K562 (cell line): ENCODE measurements around the gene TENT4B. TPM values are rescaled to one million over a fixed set of nuclear protein-coding genes. Genes with fewer than 3 reads are reported as not detected.
A peak's percentile ranks its signal among the peaks of the same experiment; 100 is the strongest.

Source experiments
- ATAC-seq: fragments of 200-7000 bp; cut with Tn5 transposase; 3 replicates; pipeline ENCODE4 v1.9.1; 2020; ENCODE audit warnings: moderate library complexity
- BruUV-seq: library from RNA; stranded (reverse); fragments of 400-500 nt; replicated peaks from 2 replicates; lab custom pipeline; 2021; lab: Mats Ljungman, UMichigan
- CTCF ChIA-PET: fragments of 300-600 bp; formaldehyde crosslinking; extraction: SDS; loops from one replicate; lab custom pipeline; 2021; ENCODE audit warnings: low intra/inter-chr PET ratio; lab: Yijun Ruan, JAX
- POLR2A ChIA-PET: fragments of 300-600, 350-650 bp; sonication (Branson Sonifier 250); formaldehyde crosslinking; extraction: SDS; loops from one replicate; lab custom pipeline; 2021; ENCODE audit warnings: antibody characterized with exemption, inconsistent platforms; lab: Yijun Ruan, JAX
- DNase-seq, 4 experiments: peaks; one replicate each; pipeline versions ENCODE4 v3.0.0 to v3.0.0-alpha.2; 2011 to 2018; ENCODE audit warnings: low spot score in 3 of 4, mixed read lengths in 3 of 4; ENCODE audit errors: extremely low read depth in 1 of 4
- FAIRE-seq: peaks from 2 replicates; lab custom pipeline; 2011; peaks lifted over from hg19 to GRCh38; lab: Jason Lieb, UNC
- H2AFZ ChIP-seq: 2 replicates; pipeline ENCODE4 v1.6.0; 2011; ENCODE audit warnings: low read depth, low read length, control low read depth, inconsistent platforms
- H3K27ac ChIP-seq: fragments of 200-600 bp; 3 replicates; pipeline ENCODE4 v1.8.0; 2011; ENCODE audit warnings: low read depth, mild to moderate bottlenecking, control low read depth, inconsistent platforms, low read length, moderate library complexity, mixed read lengths; ENCODE audit errors: extremely low read depth
- H3K27me3 ChIP-seq, 2 experiments: fragments of 300-600 bp in 1 of 2; 2 replicates in 1 of 2; 3 replicates in 1 of 2; pipeline versions ENCODE4 v1.6.0 to v1.8.0; 2011; ENCODE audit warnings: inconsistent platforms in 2 of 2, low read length in 2 of 2, mild to moderate bottlenecking in 1 of 2, mixed read lengths in 1 of 2, moderate library complexity in 1 of 2; ENCODE audit not compliant: control insufficient read depth in 2 of 2, insufficient read depth in 2 of 2
- H3K36me3 ChIP-seq: fragments of 300-600 bp; 3 replicates; pipeline ENCODE4 v1.8.0; 2011; ENCODE audit warnings: mild to moderate bottlenecking, low read length, inconsistent platforms; ENCODE audit not compliant: control insufficient read depth, insufficient read depth
- H3K4me1 ChIP-seq, 2 experiments: fragments of 200-600 bp in 1 of 2; replicated peaks in 1 of 2; 2 replicates in 1 of 2; 3 replicates in 1 of 2; pipeline versions ENCODE4 v1.5.1 to v1.8.0; 2011; ENCODE audit warnings: inconsistent platforms in 2 of 2, low read length in 2 of 2, mild to moderate bottlenecking in 1 of 2, mixed read lengths in 1 of 2, moderate library complexity in 1 of 2; ENCODE audit not compliant: control insufficient read depth in 2 of 2, insufficient read depth in 2 of 2
- H3K4me2 ChIP-seq: 2 replicates; pipeline ENCODE4 v1.6.1; 2011; ENCODE audit warnings: low read length, control low read depth, inconsistent platforms, mixed read lengths; ENCODE audit not compliant: insufficient read depth
- H3K4me3 ChIP-seq: fragments of 200-600 bp; sonication (generic), shearing (Covaris generic); 2 replicates; pipeline ENCODE4 v1.5.1; 2016; ENCODE audit warnings: control low read depth, inconsistent platforms
- H3K79me2 ChIP-seq: fragments of 200-600 bp; 3 replicates; pipeline ENCODE4 v1.8.0; 2011; ENCODE audit warnings: low read length, inconsistent platforms; ENCODE audit not compliant: control insufficient read depth, insufficient read depth
- H3K9ac ChIP-seq, 2 experiments: 2 replicates each; pipeline versions ENCODE4 v1.6.0 to v1.6.1; 2011; ENCODE audit warnings: low read depth in 2 of 2, low read length in 2 of 2, control low read depth in 1 of 2, inconsistent platforms in 1 of 2, mild to moderate bottlenecking in 1 of 2, mixed read lengths in 1 of 2; ENCODE audit not compliant: insufficient read depth in 1 of 2
- H3K9me1 ChIP-seq: one replicate; pipeline ENCODE4 v1.6.0; 2011; ENCODE audit warnings: inconsistent platforms, mild to moderate bottlenecking, low read length, moderate library complexity; ENCODE audit not compliant: control insufficient read depth, insufficient read depth
- H3K9me3 ChIP-seq: replicated peaks from 2 replicates; pipeline ENCODE4 v1.5.1; 2011; ENCODE audit warnings: low read depth, low read length, inconsistent platforms; ENCODE audit not compliant: control insufficient read depth, insufficient read depth
- H4K20me1 ChIP-seq: replicated peaks from 2 replicates; pipeline ENCODE4 v1.6.1; 2011; ENCODE audit warnings: low read length, inconsistent platforms, mixed read lengths; ENCODE audit not compliant: control insufficient read depth, insufficient read depth
- BCOR ChIP-seq: fragments of 450-650 bp; IDR thresholded peaks from 2 replicates; pipeline ENCODE4 v1.6.1; 2016
- CBFA2T2 ChIP-seq: fragments of 450-650 bp; conservative IDR thresholded peaks from 2 replicates; pipeline ENCODE4 v1.6.1; 2017; ENCODE audit warnings: mild to moderate bottlenecking
- KDM1A ChIP-seq, 2 experiments: fragments of 450-650 bp; IDR thresholded peaks; 2 replicates each; pipeline ENCODE4 v1.6.1; 2016; ENCODE audit warnings: mild to moderate bottlenecking in 2 of 2
- MCM2 ChIP-seq: fragments of 450-650 bp; IDR thresholded peaks from 2 replicates; pipeline ENCODE4 v1.6.1; 2017; ENCODE audit warnings: low read depth, mild to moderate bottlenecking
- POLR2H ChIP-seq: IDR thresholded peaks from 2 replicates; pipeline ENCODE4 v1.6.1; 2016; ENCODE audit warnings: missing genetic modification characterization, low read depth, mild to moderate bottlenecking, control low read depth, missing compliant biosample characterization, moderate library complexity
- RBM25 ChIP-seq: fragments of 200-400 bp; formaldehyde crosslinking; IDR thresholded peaks from 2 replicates; pipeline ENCODE4 v1.6.1; 2018; ENCODE audit warnings: low read length, low read depth, moderate library complexity; ENCODE audit not compliant: severe bottlenecking
- RFX7 ChIP-seq: fragments of 250-450 bp; sonication (Bioruptor Pico); IDR thresholded peaks from 2 replicates; pipeline ENCODE4 v1.5.1; 2021; ENCODE audit warnings: mild to moderate bottlenecking
- RHOXF2B ChIP-seq: fragments of 250-450 bp; sonication (Bioruptor Pico); conservative IDR thresholded peaks from 2 replicates; pipeline ENCODE4 v1.5.1; 2021
- RNF2 ChIP-seq: sonication (generic); IDR thresholded peaks from 2 replicates; pipeline ENCODE4 v1.6.1; 2016
- SMARCA5 ChIP-seq: fragments of 450-650 bp; IDR thresholded peaks from 2 replicates; pipeline ENCODE4 v1.6.1; 2016
- SMARCC2 ChIP-seq: fragments of 450-650 bp; IDR thresholded peaks from 2 replicates; pipeline ENCODE4 v1.6.1; 2017; ENCODE audit warnings: antibody characterized with exemption, moderate library complexity, mild to moderate bottlenecking, low read depth
- TFAM ChIP-seq: fragments of 250-450 bp; sonication (Bioruptor Pico); conservative IDR thresholded peaks from 2 replicates; pipeline ENCODE4 v1.5.0; 2021; ENCODE audit warnings: mild to moderate bottlenecking, moderate library complexity
- TSC22D4 ChIP-seq: fragments of 450-650 bp; IDR thresholded peaks from 2 replicates; pipeline ENCODE4 v1.6.1; 2016; ENCODE audit warnings: missing genetic modification characterization, missing biosample characterization, control low read depth
- ZBTB7A ChIP-seq: IDR thresholded peaks from 2 replicates; pipeline ENCODE4 v1.6.1; 2011; ENCODE audit warnings: low read depth, mild to moderate bottlenecking, low read length, moderate library complexity, borderline replicate concordance; ENCODE audit not compliant: control insufficient read depth
- ZBTB8A ChIP-seq: fragments of 450-650 bp; IDR thresholded peaks from 2 replicates; pipeline ENCODE4 v1.6.1; 2018; ENCODE audit warnings: mild to moderate bottlenecking, moderate library complexity; ENCODE audit not compliant: partially characterized antibody
- ZNF232 ChIP-seq: sonication (generic); formaldehyde crosslinking; IDR thresholded peaks from 2 replicates; pipeline ENCODE4 v1.8.0; 2022; ENCODE audit warnings: mild to moderate bottlenecking, missing genetic modification reagents
- ZNF444 ChIP-seq: fragments of 250-450 bp; sonication (Bioruptor Pico); IDR thresholded peaks from 2 replicates; pipeline ENCODE4 v1.4.0; 2020; ENCODE audit warnings: mild to moderate bottlenecking, moderate library complexity
- WGBS: fragments of 100-300 bp; shearing (Covaris generic); methylation state at CpG from one replicate; pipeline ENCODE4 v1.1.6; 2016; ENCODE audit warnings: low coverage, mixed read lengths; ENCODE audit not compliant: insufficient coverage; ENCODE audit errors: missing lambda C conversion rate; 5-methylcytosine and 5-hydroxymethylcytosine counted together
- in situ Hi-C: fragments of 300-500 bp; cut with MboI; formaldehyde crosslinking; loops from 4 replicates; pipeline ENCODE4 v1.15.0; 2018; ENCODE audit warnings: inconsistent platforms, mixed read lengths
- intact Hi-C: fragments of 100-400 bp; cut with micrococcal nuclease; formaldehyde crosslinking; loops from 2 replicates; pipeline ENCODE4 v1.14.2; 2022
- polyA plus RNA-seq, 8 experiments: library from polyadenylated mRNA; depleted of rRNA in 4 of 8; stranded (reverse) in 5 of 8; unstranded in 3 of 8; fragments of >200 nt; fragmentation: Nextera tagmentation in 2 of 8; fragmentation: Illumina TruSeq in 1 of 8; extraction: Ambion mirVana in 2 of 8; extraction: Trizol in 1 of 8; gene quantifications; 2 replicates each; pipeline versions ENCODE4 v1.2.1 to v1.2.3, GENCODE V29; 2011 to 2014; ENCODE audit warnings: inconsistent platforms in 1 of 8, missing spikeins in 1 of 8
- total RNA-seq, 7 experiments: library from RNA; depleted of rRNA in 6 of 7; stranded (reverse); fragments of >200 nt in 6 of 7; fragmentation: Illumina TruSeq in 2 of 7; extraction: Trizol in 2 of 7; gene quantifications; 2 replicates each; pipeline versions ENCODE4 v1.2.1 to v1.2.3, GENCODE V29; 2011 to 2021; ENCODE audit warnings: low replicate concordance in 1 of 7
- TF ChIP-seq, protein P1 (sequence below): fragments of 250-450 bp; sonication (Bioruptor Pico); IDR thresholded peaks from 2 replicates; pipeline ENCODE4 v1.9.0; 2021; ENCODE audit warnings: mild to moderate bottlenecking
- TF ChIP-seq, protein P2 (sequence below): fragments of 450-650 bp; IDR thresholded peaks from 2 replicates; pipeline ENCODE4 v1.6.1; 2016; ENCODE audit warnings: missing biosample characterization, missing genetic modification characterization
- TF ChIP-seq, protein P3 (sequence below), 2 experiments: fragments of 250-450 bp in 1 of 2; fragments of 450-650 bp in 1 of 2; sonication (Bioruptor Pico) in 1 of 2; IDR thresholded peaks; 2 replicates each; pipeline versions ENCODE4 v1.6.1 to v1.8.0; 2016 to 2021; ENCODE audit warnings: mild to moderate bottlenecking in 2 of 2, moderate library complexity in 2 of 2, missing compliant biosample characterization in 1 of 2, missing genetic modification characterization in 1 of 2
- TF ChIP-seq, protein P4 (sequence below): fragments of 450-650 bp; formaldehyde crosslinking; IDR thresholded peaks from 2 replicates; pipeline ENCODE4 v1.4.0; 2020; ENCODE audit warnings: mild to moderate bottlenecking, moderate library complexity

TENT4B gene
- total and polyA plus RNA-seq, 9 of the 15 experiments (the other 6 are each of a cell fraction or from before 2014, with no cell fraction given): 5.2 to 8.4 (median 7.0) TPM

DNA sequence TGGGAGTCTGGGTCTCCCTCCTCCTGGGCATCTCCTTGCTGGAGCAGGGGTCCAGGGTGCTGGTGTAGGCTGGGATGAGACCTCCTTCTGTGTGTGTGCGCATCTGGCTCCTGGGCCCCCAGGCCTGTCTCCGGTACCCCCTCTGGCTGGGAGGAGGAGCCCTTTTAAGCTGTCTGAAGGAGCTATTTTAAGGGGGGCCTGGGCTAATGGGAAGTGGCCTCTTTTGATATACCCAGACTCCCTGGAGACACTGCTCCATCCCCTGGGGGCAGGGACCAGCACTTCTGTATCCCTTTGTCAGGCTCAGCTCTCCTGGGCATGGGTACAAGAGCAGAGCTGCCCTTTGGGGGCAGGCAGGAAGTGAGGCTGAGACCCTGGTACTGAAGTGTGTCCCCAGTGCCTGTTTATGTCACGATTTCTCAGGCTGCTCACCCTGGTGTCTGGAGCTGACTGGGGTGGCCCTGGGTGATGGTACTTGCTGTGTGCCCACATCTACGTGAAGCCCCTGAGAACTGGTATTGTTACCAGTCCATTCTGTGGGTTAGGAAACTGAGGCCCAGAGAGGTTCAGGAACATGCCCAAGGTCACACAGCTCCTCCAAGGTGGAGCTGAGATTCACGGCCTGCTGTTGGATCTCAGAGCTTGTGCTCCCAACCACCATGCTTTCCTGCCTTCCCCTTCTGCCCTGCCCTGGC, 119.7 kb downstream of the TENT4B start:
- in situ Hi-C loops: loop anchor here (25.0 kb wide), 1 partner anchor 1661 kb away; the partner anchor contains the start of gene N4BP1
- Histone ChIP-seq H2AFZ (no peak overlapping the region), H3K9ac (peak overlapping the region in 1 of 2 experiments; percentile 80; a peak in 2 of 4 replicates), H3K27ac (no peak overlapping the region), H3K79me2 (peaks cover 98% of the 10 kb centered on the region), H3K4me3 (no peak overlapping the region), H3K27me3 (no peaks in the 10 kb centered on the region), H3K4me2 (0 out of 2 replicates have a peak overlapping the region, but pooled peaks have one; percentile 6), H3K4me1 (peaks cover 35 to 73% of the 10 kb centered on the region in 2 experiments), H3K9me1 (peaks cover 3% of the 10 kb centered on the region), H3K9me3 (no peaks in the 10 kb centered on the region), H4K20me1 (peaks cover 19% of the 10 kb centered on the region; the same call in 1 of the 2 replicates), H3K36me3 (peaks cover 56% of the 10 kb centered on the region)
- FAIRE-seq (peak; percentile 40), ATAC-seq (no peak), DNase-seq (no peak)
- ChIA-PET CTCF (no interaction called here), POLR2A (interaction anchor here (0.7 to 5.1 kb wide), 7 partner anchors 10 to 54 kb away, joined by 3 to 34 read pairs (median 5); no protein-coding TSS in a partner anchor)
- intact Hi-C loops: no loop called here
- BruUV-seq: no TSS peak
- WGBS: 72% methylated on average over 4 of the region's 5 CpGs
- TF ChIP-seq KDM1A (IDR thresholded peaks at IDR 0.05) (peak in 1 of 2 experiments; percentile 56; a peak in 3 of 4 replicates), TSC22D4 (tag) (no peak), ZNF232 (CRISPR knock-in tag) (no peak), MCM2 (no peak), BCOR (peak; percentile 86), ZBTB8A (no peak), SMARCC2 (no peak), RFX7 (no peak), RBM25 (peak; percentile 90), ZNF444 (CRISPR knock-in tag) (no peak), POLR2H (no peak), ZBTB7A (no peak), TFAM (CRISPR knock-in tag) (no peak), RNF2 (no peak), SMARCA5 (peak; percentile 63; the same call in 1 of the 2 replicates), CBFA2T2 (no peak), RHOXF2B (CRISPR knock-in tag) (no peak)
- TF ChIP-seq, protein P1, sequence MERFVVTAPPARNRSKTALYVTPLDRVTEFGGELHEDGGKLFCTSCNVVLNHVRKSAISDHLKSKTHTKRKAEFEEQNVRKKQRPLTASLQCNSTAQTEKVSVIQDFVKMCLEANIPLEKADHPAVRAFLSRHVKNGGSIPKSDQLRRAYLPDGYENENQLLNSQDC: no peak
- TF ChIP-seq, protein P2, sequence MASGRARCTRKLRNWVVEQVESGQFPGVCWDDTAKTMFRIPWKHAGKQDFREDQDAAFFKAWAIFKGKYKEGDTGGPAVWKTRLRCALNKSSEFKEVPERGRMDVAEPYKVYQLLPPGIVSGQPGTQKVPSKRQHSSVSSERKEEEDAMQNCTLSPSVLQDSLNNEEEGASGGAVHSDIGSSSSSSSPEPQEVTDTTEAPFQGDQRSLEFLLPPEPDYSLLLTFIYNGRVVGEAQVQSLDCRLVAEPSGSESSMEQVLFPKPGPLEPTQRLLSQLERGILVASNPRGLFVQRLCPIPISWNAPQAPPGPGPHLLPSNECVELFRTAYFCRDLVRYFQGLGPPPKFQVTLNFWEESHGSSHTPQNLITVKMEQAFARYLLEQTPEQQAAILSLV (tag): no peak
- TF ChIP-seq, protein P3, sequence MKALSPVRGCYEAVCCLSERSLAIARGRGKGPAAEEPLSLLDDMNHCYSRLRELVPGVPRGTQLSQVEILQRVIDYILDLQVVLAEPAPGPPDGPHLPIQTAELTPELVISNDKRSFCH (CRISPR knock-in tag; IDR thresholded peaks at IDR 0.05): no peak
- TF ChIP-seq, protein P3 (tag; IDR thresholded peaks at IDR 0.05): no peak
- TF ChIP-seq, protein P4, sequence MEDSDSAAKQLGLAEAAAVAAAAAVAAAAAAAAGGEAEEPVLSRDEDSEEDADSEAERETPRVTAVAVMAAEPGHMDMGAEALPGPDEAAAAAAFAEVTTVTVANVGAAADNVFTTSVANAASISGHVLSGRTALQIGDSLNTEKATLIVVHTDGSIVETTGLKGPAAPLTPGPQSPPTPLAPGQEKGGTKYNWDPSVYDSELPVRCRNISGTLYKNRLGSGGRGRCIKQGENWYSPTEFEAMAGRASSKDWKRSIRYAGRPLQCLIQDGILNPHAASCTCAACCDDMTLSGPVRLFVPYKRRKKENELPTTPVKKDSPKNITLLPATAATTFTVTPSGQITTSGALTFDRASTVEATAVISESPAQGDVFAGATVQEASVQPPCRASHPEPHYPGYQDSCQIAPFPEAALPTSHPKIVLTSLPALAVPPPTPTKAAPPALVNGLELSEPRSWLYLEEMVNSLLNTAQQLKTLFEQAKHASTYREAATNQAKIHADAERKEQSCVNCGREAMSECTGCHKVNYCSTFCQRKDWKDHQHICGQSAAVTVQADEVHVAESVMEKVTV (CRISPR knock-in tag): no peak
